ENCODE measurements around the gene MNT. TPM values are rescaled to one million over a fixed set of nuclear protein-coding genes. Genes with fewer than 3 reads are reported as not detected.
"Not testable (repeated sequence)": the region's sequence is repeated elsewhere in the genome, so short reads cannot be mapped to it uniquely, and the experiment has no call there.

The MNT gene, protein sequence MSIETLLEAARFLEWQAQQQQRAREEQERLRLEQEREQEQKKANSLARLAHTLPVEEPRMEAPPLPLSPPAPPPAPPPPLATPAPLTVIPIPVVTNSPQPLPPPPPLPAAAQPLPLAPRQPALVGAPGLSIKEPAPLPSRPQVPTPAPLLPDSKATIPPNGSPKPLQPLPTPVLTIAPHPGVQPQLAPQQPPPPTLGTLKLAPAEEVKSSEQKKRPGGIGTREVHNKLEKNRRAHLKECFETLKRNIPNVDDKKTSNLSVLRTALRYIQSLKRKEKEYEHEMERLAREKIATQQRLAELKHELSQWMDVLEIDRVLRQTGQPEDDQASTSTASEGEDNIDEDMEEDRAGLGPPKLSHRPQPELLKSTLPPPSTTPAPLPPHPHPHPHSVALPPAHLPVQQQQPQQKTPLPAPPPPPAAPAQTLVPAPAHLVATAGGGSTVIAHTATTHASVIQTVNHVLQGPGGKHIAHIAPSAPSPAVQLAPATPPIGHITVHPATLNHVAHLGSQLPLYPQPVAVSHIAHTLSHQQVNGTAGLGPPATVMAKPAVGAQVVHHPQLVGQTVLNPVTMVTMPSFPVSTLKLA
- 32.7 TPM for total RNA-seq
- long read RNA-seq, partial matches to known transcripts: 0 of 28 reads
- long read RNA-seq, other reads (novel, unspliced or antisense): 28 of 28 reads

DNA sequence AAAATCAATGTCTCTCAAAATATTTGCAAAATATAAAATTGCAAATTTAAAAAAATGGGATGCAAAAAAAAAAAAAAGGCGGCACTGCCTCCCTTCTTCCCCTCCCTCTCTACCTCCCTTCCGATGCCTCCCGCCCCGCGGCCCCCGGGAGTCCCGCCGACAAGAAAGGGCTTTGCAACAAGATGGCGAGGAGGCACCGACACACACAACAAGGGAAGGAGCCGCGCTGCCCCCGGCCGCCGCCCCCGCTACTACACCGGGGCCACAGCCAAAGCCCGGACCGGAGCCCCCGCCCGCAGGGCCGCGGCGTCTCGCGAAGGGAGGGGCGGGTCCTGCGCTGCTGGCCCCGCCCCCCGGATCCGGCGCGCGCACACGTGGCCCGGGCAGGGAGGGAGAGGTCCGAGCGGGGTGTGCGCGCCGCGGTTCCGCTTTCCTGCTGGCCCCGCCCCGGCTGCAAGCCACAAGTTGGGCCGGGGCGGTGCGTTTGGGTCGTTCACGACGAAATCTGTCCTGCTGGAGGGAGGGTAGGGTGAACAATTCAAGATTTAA is at the start of gene MNT:
MNT (minus strand) TSS at position 184 of the 549 bp plus-strand sequence. CDS start 348 bp downstream, outside the sequence.
- no peaks in the 10 kb centered on the region for H3K9me3 ChIP-seq
- TF ChIP-seq, protein P1, sequence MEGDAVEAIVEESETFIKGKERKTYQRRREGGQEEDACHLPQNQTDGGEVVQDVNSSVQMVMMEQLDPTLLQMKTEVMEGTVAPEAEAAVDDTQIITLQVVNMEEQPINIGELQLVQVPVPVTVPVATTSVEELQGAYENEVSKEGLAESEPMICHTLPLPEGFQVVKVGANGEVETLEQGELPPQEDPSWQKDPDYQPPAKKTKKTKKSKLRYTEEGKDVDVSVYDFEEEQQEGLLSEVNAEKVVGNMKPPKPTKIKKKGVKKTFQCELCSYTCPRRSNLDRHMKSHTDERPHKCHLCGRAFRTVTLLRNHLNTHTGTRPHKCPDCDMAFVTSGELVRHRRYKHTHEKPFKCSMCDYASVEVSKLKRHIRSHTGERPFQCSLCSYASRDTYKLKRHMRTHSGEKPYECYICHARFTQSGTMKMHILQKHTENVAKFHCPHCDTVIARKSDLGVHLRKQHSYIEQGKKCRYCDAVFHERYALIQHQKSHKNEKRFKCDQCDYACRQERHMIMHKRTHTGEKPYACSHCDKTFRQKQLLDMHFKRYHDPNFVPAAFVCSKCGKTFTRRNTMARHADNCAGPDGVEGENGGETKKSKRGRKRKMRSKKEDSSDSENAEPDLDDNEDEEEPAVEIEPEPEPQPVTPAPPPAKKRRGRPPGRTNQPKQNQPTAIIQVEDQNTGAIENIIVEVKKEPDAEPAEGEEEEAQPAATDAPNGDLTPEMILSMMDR (IDR thresholded peaks at IDR 0.05): peak; percentile 14
- peaks cover 59% of the 10 kb centered on the region for H3K4me1 ChIP-seq
- peak within 1 kb of the TSS; percentile 72 for H3K4me3 ChIP-seq
- intact Hi-C loops (cut with DNase I): no loop called here
- H3K36me3 ChIP-seq: no peaks in the 10 kb centered on the region
- DNase-seq: peak; percentile 97
- ATAC-seq: peak; percentile 73
- H3K27ac ChIP-seq: peak within 1 kb of the TSS; percentile 95
- no peaks in the 10 kb centered on the region for H3K27me3 ChIP-seq

GRCh38 chr17:2450016-2450650 is 49.3 kb upstream of the MNT start:
- no peak overlapping the region for H3K4me3 ChIP-seq
- intact Hi-C loops (cut with DNase I): no loop called here
- no peak overlapping the region for H3K27ac ChIP-seq
- H3K9me3 ChIP-seq: no peaks in the 10 kb centered on the region
- TF ChIP-seq, protein P1 (IDR thresholded peaks at IDR 0.05): no peak
- H3K27me3 ChIP-seq: no peaks in the 10 kb centered on the region
- DNase-seq (no peak), ATAC-seq (no peak)
- H3K4me1 ChIP-seq: no peaks in the 10 kb centered on the region
- no peaks in the 10 kb centered on the region for H3K36me3 ChIP-seq

DNA sequence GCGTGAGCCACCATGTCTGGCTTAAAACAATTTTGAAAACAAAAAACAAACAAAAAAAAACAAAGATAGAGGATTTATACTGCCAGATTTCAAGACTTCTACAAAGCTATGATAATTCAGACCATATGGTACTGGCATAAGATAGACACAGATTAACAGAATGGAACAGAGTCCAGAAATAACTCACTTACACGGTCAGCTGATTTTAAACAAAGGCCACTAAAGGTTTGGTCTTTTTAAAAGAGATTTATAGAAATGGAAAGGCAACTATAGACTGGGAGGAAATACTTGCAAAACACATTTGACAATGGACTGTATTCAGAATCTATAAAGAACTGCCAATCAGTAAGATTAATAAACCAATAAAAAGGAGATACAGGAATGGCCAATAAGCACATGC is 48.6 kb upstream of the MNT start:
- TF ChIP-seq, protein P1 (IDR thresholded peaks at IDR 0.05): no peak
- no peak for ATAC-seq
- DNase-seq: no peak
- Histone ChIP-seq H3K9me3 (no peaks in the 10 kb centered on the region), H3K4me3 (no peak overlapping the region), H3K4me1 (no peaks in the 10 kb centered on the region), H3K27ac (no peak overlapping the region), H3K36me3 (no peaks in the 10 kb centered on the region), H3K27me3 (no peaks in the 10 kb centered on the region)
- intact Hi-C loops (cut with DNase I): no loop called here

DNA sequence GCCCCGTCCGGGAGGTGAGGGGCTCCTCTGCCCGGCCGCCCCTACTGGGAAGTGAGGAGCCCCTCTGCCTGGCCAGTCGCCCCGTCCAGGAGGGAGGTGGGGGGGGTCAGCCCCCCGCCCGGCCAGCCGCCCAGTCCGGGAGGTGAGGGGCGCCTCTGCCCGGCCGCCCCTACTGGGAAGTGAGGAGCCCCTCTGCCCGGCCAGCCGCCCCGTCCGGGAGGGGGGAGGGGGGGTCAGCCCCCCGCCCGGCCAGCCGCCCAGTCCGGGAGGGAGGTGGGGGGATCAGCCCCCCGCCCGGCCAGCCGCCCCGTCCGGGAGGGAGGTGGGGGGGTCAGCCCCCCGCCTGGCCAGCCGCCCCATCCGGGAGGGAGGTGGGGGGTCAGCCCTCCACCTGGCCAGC is 46.6 kb upstream of the MNT start:
- DNase-seq; H3K27ac ChIP-seq; H3K27me3 ChIP-seq; H3K9me3 ChIP-seq; H3K4me1 ChIP-seq; ATAC-seq; H3K4me3 ChIP-seq; H3K36me3 ChIP-seq; intact Hi-C loops (cut with DNase I): not testable (repeated sequence)

DNA sequence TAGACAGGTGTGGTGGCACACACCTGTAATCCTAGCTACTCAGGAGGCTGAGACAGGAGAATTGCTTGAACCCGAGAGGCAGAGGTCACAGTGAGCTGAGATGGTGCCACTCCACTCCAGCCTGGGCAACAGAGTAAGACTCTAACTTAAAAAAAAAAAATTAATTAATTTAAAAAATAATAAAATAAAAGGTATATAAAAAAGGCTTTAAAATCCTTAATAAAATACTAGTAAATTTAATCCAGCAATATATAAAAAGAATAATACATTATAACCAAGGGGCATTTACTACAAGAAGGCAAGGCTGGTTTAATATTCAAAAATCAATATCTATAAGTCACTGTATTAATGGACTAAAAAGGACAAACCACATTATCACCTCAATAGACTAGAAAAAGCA is 44.8 kb upstream of the MNT start:
- H3K27me3 ChIP-seq: no peaks in the 10 kb centered on the region
- DNase-seq: no peak
- TF ChIP-seq, protein P1 (IDR thresholded peaks at IDR 0.05): no peak
- intact Hi-C loops (cut with DNase I): no loop called here
- H3K9me3 ChIP-seq: no peaks in the 10 kb centered on the region
- no peak for ATAC-seq
- H3K27ac ChIP-seq: no peak overlapping the region
- H3K36me3 ChIP-seq: peaks cover 6% of the 10 kb centered on the region
- H3K4me3 ChIP-seq: no peak overlapping the region
- no peaks in the 10 kb centered on the region for H3K4me1 ChIP-seq

All from upper lobe of right lung (tissue), 1 donor.